Inflammatory macrophage (primary cell): Measurements from ENCODE around the gene TMEM266.

Experiments
- DNase-seq, 2 donors: peaks; one replicate each; pipeline ENCODE4 v3.0.0-alpha.2; 2020 to 2022

TMEM266 gene

GRCh38 chr15:76204109-76204845 is 144.5 kb downstream of the TMEM266 start:
- no peak for DNase-seq

- DNase-seq: no peak
Observed at GRCh38 chr15:76204916-76205460, 145.2 kb downstream of the TMEM266 start.

DNA sequence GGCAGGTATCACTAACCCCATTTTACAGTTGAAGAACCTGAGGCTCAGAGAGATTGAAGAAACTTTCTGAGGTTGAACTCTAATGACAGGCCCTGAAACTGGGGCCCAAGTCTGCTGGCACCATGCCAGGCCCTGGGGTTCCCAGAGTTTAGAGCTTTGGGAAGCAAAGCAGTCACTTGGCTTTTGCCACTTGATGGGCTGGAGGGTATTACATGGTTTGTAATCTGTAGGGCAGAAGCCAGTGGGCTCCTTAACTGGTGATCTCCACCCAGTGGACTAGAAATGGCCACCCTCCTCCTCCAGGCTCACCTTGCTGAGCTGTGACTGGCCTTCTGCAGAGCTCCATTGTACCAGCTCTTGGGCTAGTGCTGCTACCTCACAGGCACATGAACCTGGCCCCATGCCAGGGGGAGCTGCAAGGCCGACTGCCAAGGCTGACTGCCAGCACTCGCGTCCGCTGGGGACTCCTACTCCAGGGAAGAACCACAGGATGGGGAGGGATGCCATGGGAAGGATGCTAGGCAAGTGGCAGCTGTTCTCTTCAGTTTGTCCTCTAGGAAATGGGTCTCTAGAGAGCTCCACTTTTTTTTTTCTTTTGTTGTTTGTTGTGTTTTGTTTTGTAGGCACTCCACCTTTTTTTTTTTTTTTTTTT is 146.7 kb downstream of the TMEM266 start:
- DNase-seq: no peak

GRCh38 chr15:76208084-76208785 is 148.4 kb downstream of the TMEM266 start:
- no peak for DNase-seq

DNA sequence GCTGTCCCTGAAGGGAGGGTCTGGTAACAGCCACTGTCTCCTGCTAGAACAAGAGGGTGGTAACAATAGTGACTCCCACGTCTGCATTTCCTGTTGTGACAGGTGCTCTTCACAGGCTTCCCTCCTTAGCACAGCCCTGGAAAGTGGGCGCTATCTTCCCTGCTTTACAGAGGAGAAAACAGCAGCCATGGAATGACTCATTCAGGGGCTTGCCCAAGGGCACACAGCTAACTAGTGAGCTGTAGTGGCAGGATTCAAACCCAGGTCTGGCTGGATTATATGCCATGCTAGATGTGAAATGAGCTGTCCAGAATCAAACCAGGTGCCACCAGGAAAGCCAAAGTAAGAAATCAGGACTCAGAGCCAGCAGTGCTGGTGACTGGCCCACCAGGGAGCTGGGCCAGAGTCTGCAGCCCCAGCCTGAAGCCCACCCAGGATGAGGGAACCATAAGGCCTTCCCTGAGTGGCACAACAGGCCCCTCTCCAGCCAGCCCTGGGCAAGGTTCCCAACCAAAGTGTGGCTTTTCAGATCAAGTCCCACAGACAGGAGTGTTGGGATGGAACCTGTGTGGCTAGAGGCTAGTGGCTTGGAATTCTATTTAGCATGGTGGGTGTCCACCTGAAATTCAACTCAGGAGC is 149.1 kb downstream of the TMEM266 start:
- DNase-seq: no peak

DNA sequence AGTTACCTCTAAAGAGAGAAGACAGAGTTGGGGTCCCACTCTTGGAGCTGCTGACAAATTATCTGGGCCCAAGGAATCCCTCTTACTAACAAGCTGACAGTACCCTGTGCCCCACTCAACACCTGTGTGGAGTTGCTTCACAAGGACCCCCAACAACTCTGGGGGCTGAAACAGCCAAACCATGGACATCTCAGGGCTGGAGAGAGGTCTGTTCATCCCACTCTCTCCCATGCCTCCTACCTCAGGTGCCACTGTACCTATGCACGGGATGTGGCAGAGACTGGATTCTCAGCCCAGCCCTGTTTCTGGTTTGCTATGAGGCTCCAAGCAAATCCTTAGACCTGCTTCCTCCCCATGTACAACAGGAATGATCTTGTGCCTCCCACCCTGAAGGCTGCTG is 149.7 kb downstream of the TMEM266 start:
- no peak for DNase-seq

- DNase-seq: no peak
Observed at GRCh38 chr15:76209942-76210341, 150.2 kb downstream of the TMEM266 start.

GRCh38 chr15:76215634-76216033 is 155.8 kb downstream of the TMEM266 start:
- no peak for DNase-seq

DNA sequence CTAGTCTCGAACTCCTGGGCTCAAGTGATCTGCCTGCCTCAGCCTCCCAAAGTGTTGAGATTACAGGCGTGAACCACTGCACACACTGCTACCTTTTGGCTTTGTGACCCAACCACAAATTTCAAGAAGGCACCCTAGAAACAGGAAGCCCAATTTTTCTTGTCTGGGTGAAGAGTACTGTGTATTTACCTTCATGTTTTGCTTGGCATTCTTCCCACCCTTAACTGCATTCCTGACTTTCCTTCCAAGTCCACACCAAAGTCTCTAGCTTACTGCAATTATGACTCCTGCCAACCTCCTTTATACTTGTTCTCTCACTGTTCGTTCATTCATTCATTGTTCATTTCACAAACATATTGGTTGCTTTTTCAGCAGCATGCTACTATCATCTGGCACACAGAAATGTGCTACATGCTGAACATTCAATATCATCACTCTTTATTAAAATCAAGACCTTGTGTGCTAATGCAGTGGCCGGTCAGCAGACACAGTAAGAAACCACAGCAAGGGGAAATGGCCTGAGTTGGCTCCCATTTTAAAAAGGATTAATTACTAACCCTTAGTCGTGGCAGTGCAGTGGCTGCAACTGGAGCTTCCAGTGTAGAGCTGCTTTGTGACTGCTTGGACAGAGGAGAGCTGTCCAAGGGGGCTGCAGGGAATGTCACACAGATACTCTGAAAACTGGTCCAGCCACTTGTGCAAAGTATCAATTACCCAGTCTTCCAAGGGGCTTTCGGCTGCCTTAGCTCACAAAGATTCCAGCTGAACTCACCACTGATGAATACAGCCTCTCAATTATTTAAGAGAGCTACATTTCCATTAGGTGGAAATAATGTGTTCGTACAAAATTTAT is 157.5 kb downstream of the TMEM266 start:
- no peak for DNase-seq

- DNase-seq: no peak
Observed at GRCh38 chr15:76217882-76218217, 158.1 kb downstream of the TMEM266 start.

DNA sequence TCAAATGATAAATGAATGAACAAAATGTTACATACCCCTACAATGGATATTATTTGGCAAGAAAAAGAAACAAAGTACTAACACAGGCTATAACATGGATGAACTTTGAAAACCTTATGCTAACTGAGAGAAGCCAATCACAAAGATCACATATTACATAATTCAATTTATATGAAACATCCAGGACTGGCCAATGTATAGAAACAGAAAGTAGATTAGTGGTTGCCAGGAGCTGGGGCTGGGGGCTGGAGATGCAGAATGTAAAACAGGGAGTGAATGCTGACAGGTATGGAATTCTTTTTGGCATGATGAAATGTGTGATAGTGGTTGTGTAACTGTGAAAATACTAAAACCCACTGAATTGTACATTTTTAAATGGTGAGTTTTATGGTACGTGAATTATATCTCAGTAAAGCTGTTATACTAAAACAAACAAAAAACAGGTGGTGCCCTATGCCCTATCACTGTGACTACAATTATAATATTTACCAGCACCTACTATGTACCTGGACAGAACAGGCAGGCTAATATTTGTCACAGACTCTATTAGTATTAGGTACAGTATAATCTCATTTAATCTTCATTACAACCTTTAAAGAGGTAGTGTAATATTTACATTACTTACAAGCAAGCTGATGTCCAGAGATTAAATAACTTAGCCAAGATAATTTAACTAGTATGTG is 161.4 kb downstream of the TMEM266 start:
- no peak for DNase-seq

DNA sequence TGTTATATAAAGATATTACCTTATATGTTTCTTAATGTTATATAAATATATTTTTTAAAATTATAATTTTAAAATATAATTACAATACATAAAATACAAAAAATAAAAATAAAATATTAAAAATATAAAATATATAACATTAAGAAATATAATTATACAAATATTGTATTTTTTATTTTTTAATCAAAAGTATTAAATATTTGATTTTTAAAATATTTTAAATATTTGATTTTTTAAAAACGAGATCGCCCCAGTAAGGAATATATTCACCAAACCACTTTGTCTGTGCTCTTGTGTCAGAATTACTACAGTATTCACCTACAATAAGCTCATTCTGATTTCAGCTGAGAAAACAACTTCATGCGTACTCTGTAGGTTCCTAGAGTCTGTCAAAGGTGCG is 162.4 kb downstream of the TMEM266 start:
- no peak for DNase-seq

DNA sequence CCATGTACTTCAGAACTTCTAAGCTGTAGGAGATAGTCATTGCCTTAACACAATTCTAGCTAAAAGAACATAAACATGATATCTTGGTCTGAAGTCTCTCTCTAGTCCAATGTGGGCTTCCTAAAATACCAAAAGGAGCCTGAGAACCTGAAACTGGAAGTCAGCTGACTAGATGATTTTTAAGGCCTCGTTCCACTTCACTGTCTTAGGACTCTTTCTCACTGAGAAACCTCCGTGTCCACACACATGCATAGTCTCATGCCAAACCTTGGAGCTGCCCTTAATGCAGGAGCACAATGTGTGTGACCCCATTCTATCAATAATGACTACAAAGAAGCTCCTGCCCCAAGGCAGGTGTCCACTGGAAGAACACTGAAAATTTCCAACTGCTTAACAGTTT is 163.7 kb downstream of the TMEM266 start:
- DNase-seq: no peak

DNA sequence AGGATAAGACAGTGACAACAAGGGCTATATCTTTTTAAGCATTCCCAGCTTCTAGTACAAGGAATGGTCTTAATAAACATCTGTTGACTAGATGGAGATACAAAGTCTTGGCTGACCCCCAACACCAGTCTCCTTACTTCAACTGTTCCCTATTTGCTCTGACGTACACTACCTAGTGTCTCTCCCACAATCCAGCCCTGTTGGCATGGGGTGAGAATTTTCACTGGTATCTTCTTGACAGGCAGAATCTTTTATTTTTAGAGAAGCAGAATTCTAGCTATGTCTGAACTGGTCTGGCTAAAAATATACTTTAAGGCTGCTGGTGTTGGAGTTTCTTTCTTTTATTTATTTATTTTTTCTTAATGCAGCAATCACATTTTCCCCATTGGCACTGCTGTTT is 169.5 kb downstream of the TMEM266 start:
- DNase-seq: no peak

- no peak for DNase-seq
Observed at GRCh38 chr15:76233921-76234320, 174.1 kb downstream of the TMEM266 start.

DNA sequence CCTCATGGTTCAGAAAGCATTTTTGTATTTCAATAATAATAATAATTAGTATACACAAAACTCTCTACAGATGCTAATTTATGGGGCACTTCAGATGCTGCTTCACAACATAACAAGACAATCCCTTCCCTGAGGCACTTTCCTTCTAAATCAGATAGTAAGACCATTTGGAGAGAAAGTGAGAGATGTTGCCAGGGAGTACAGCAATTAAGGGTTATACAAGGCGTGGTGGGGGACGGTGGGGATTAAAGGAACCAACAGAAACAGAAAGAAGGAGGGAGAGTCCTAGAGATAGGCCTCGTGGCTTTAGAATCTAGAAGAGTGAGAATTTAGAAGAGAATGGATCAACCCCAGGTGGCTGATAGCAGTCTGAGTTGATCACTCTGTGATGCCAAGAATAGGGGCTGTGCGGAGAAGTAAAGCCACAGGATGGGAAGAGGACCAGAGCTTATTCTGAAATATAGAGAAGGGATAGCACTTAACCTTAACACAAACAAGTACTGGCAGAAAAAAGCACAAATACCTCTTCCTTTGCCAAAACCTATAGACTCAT is 174.6 kb downstream of the TMEM266 start:
- no peak for DNase-seq

DNA sequence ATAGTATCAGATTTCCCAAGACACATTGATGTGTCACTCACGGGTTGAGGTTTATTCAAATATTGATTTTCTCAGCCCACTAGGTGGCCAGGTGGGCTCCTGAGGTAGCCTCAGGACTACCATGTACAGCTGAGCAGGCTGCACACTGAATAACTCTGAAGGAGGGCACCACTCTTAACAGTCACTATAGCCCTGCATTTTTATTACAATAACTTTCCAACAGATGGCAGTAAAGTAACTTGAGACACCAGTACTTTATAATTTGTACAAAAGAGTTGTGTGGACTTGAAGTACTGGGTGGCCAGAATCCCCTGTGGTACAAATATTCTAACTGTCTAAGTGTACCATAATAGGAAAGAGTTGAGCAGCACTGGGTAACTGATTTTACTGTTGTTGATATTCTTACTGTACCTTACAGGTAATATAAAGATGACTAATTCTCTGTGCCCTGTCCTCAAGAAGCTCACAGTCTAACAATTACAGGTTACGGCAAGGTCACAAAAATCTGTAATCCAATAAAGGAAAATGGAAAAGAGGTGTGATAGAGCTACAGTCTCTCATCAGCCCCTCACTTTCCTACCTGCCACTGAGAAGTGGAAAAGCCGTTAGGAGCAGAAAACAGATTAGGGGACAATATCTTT is 175.5 kb downstream of the TMEM266 start:
- DNase-seq: peak; percentile 5 to 62

- no peak for DNase-seq
Observed at GRCh38 chr15:76236350-76236749, 176.6 kb downstream of the TMEM266 start.

GRCh38 chr15:76239786-76240185 is 180.0 kb downstream of the TMEM266 start:
- no peak for DNase-seq

GRCh38 chr15:76245072-76245610 is 185.4 kb downstream of the TMEM266 start:
- no peak for DNase-seq
